ENCODE measurements around the gene ZNF473.

ZNF473 gene

GRCh38 chr19:50025794-50026549 is at the start of gene ZNF473:
TSS of gene ZNF473 (plus strand) at chr19:50026005. CDS start at chr19:50031083, 5,078 bp downstream.
- DNase-seq (ENCODE audit: low read depth): peak; percentile 92

GRCh38 chr19:49976496-49976895 is 49.3 kb upstream of the ZNF473 start:
- no peak for DNase-seq (ENCODE audit: low read depth)

GRCh38 chr19:49977076-49977475 is 48.7 kb upstream of the ZNF473 start:
- DNase-seq (ENCODE audit: low read depth): no peak

GRCh38 chr19:49977881-49978280 is 47.9 kb upstream of the ZNF473 start:
- no peak for DNase-seq (ENCODE audit: low read depth)

GRCh38 chr19:49978324-49978723 is 47.5 kb upstream of the ZNF473 start:
- no peak for DNase-seq (ENCODE audit: low read depth)

GRCh38 chr19:49981603-49982593 is 43.9 kb upstream of the ZNF473 start:
- DNase-seq (ENCODE audit: low read depth): no peak

GRCh38 chr19:49983645-49984229 is 42.1 kb upstream of the ZNF473 start:
- DNase-seq (ENCODE audit: low read depth): peak; percentile 17

- no peak for DNase-seq (ENCODE audit: low read depth)
These were observed 41.3 kb upstream of the ZNF473 start for GRCh38 chr19:49984491-49984890.

- DNase-seq (ENCODE audit: low read depth): no peak
These were observed 39.9 kb upstream of the ZNF473 start for GRCh38 chr19:49985871-49986270.

GRCh38 chr19:49986354-49986753 is 39.5 kb upstream of the ZNF473 start:
- DNase-seq (ENCODE audit: low read depth): no peak

GRCh38 chr19:49987159-49987698 is 38.6 kb upstream of the ZNF473 start:
- DNase-seq (ENCODE audit: low read depth): peak; percentile 72

- no peak for DNase-seq (ENCODE audit: low read depth)
These were observed 37.8 kb upstream of the ZNF473 start for GRCh38 chr19:49988007-49988406.

- DNase-seq (ENCODE audit: low read depth): no peak
These were observed 37.4 kb upstream of the ZNF473 start for GRCh38 chr19:49988433-49988832.

GRCh38 chr19:49997709-49998108 is 28.1 kb upstream of the ZNF473 start:
- no peak for DNase-seq (ENCODE audit: low read depth)

- no peak for DNase-seq (ENCODE audit: low read depth)
These were observed 26.3 kb upstream of the ZNF473 start for GRCh38 chr19:49999371-50000010.

GRCh38 chr19:50000038-50000840 is 25.6 kb upstream of the ZNF473 start:
- DNase-seq (ENCODE audit: low read depth): no peak

GRCh38 chr19:50000841-50001557 is 24.8 kb upstream of the ZNF473 start:
- no peak for DNase-seq (ENCODE audit: low read depth)

GRCh38 chr19:50001775-50002174 is 24.0 kb upstream of the ZNF473 start:
- no peak for DNase-seq (ENCODE audit: low read depth)

- no peak for DNase-seq (ENCODE audit: low read depth)
These were observed 23.3 kb upstream of the ZNF473 start for GRCh38 chr19:50002386-50002960.

GRCh38 chr19:50003254-50003788 is 22.5 kb upstream of the ZNF473 start:
- DNase-seq (ENCODE audit: low read depth): no peak
